Mesenchymal stem cell (in vitro differentiated cells and primary cell): ENCODE measurements around the gene RPL19.
A peak's percentile ranks its signal among the peaks of the same experiment; 100 is the strongest.
"Not testable (repeated sequence)": the region's sequence is repeated elsewhere in the genome, so short reads cannot be mapped to it uniquely, and the experiment has no call there.

Experiments used
- DNase-seq: peaks from one replicate; pipeline ENCODE4 v3.0.0-alpha.2; 2013
- H2AFZ ChIP-seq: one replicate; pipeline ENCODE4 v1.6.1; 2013; ENCODE audit warnings: low read depth, mild to moderate bottlenecking, control low read depth, inconsistent platforms, low read length, moderate library complexity
- H2AK5ac ChIP-seq: 2 replicates; pipeline ENCODE4 v1.6.1; 2013; ENCODE audit warnings: low read length, moderate library complexity, mild to moderate bottlenecking, inconsistent platforms; ENCODE audit not compliant: severe bottlenecking
- H2BK120ac ChIP-seq: one replicate; pipeline ENCODE4 v1.6.1; 2013; ENCODE audit warnings: low read depth, mild to moderate bottlenecking, inconsistent platforms, low read length, moderate library complexity
- H2BK12ac ChIP-seq, 2 experiments: one replicate each; pipeline ENCODE4 v1.6.1; 2013; ENCODE audit warnings: inconsistent platforms in 2 of 2, low read length in 2 of 2, mild to moderate bottlenecking in 2 of 2, moderate library complexity in 2 of 2, control low read depth in 1 of 2
- H2BK15ac ChIP-seq: one replicate; pipeline ENCODE4 v1.6.1; 2013; ENCODE audit warnings: mild to moderate bottlenecking, low read depth, inconsistent platforms; ENCODE audit not compliant: poor library complexity, severe bottlenecking
- H2BK5ac ChIP-seq: 2 replicates; pipeline ENCODE4 v1.6.1; 2013; ENCODE audit warnings: low read depth, mild to moderate bottlenecking, low read length, control low read depth, inconsistent platforms; ENCODE audit not compliant: poor library complexity, severe bottlenecking
- H3K14ac ChIP-seq, 2 experiments: one replicate each; pipeline ENCODE4 v1.6.1; 2013; ENCODE audit warnings: inconsistent platforms in 2 of 2, low read length in 2 of 2, control low read depth in 1 of 2, mild to moderate bottlenecking in 1 of 2, moderate library complexity in 1 of 2
- H3K18ac ChIP-seq, 2 experiments: one replicate each; pipeline ENCODE4 v1.6.1; 2013; ENCODE audit warnings: inconsistent platforms in 2 of 2, low read length in 2 of 2, control low read depth in 1 of 2, low read depth in 1 of 2, mild to moderate bottlenecking in 1 of 2
- H3K23ac ChIP-seq, 2 experiments: one replicate each; pipeline ENCODE4 v1.6.1; 2013; ENCODE audit warnings: inconsistent platforms in 2 of 2, low read length in 2 of 2, mild to moderate bottlenecking in 2 of 2, moderate library complexity in 2 of 2, control low read depth in 1 of 2
- H3K27ac ChIP-seq: 2 replicates; pipeline ENCODE4 v1.5.1; 2013; ENCODE audit warnings: mild to moderate bottlenecking, moderate library complexity, low read length, control low read depth, inconsistent platforms; ENCODE audit not compliant: poor library complexity, severe bottlenecking
- H3K27me3 ChIP-seq, 2 experiments: 2 replicates each; pipeline versions ENCODE4 v1.6.1 to v1.7.0; 2013; ENCODE audit warnings: low read length in 2 of 2, mild to moderate bottlenecking in 2 of 2, moderate library complexity in 2 of 2, control low read depth in 1 of 2, inconsistent platforms in 1 of 2; ENCODE audit not compliant: control insufficient read depth in 1 of 2, insufficient read depth in 1 of 2
- H3K36me3 ChIP-seq, 2 experiments: 2 replicates each; pipeline versions ENCODE4 v1.6.1 to v1.7.0; 2013; ENCODE audit warnings: low read length in 2 of 2, control low read depth in 1 of 2, inconsistent platforms in 1 of 2, low read depth in 1 of 2, mild to moderate bottlenecking in 1 of 2; ENCODE audit not compliant: insufficient read depth in 2 of 2, control insufficient read depth in 1 of 2
- H3K4ac ChIP-seq, 2 experiments: one replicate each; pipeline ENCODE4 v1.6.1; 2013; ENCODE audit warnings: inconsistent platforms in 2 of 2, low read length in 2 of 2, mild to moderate bottlenecking in 2 of 2, moderate library complexity in 2 of 2, control low read depth in 1 of 2, low read depth in 1 of 2
- H3K4me1 ChIP-seq: 2 replicates; pipeline ENCODE4 v1.6.1; 2013; ENCODE audit warnings: low read depth, low read length, control low read depth; ENCODE audit not compliant: control insufficient read depth, insufficient read depth
- H3K4me2 ChIP-seq: 2 replicates; pipeline ENCODE4 v1.6.1; 2013; ENCODE audit warnings: low read length, mild to moderate bottlenecking, inconsistent platforms; ENCODE audit not compliant: poor library complexity, severe bottlenecking
- H3K4me3 ChIP-seq, 2 experiments: 2 replicates each; pipeline versions ENCODE4 v1.5.1 to v1.7.0; 2013; ENCODE audit warnings: low read length in 2 of 2, mild to moderate bottlenecking in 2 of 2, control low read depth in 1 of 2, low read depth in 1 of 2; ENCODE audit not compliant: insufficient read depth in 1 of 2
- H3K79me1 ChIP-seq: replicated peaks from 2 replicates; pipeline ENCODE4 v1.6.1; 2013; ENCODE audit warnings: mild to moderate bottlenecking, control low read depth, low read length, inconsistent platforms; ENCODE audit not compliant: poor library complexity, severe bottlenecking
- H3K9ac ChIP-seq: 2 replicates; pipeline ENCODE4 v1.7.0; 2013; ENCODE audit warnings: mild to moderate bottlenecking, low read length, moderate library complexity
- H3K9me3 ChIP-seq: 2 replicates; pipeline ENCODE4 v1.7.0; 2013; ENCODE audit warnings: mild to moderate bottlenecking, low read length; ENCODE audit not compliant: control insufficient read depth
- H4K8ac ChIP-seq: one replicate; pipeline ENCODE4 v1.6.1; 2013; ENCODE audit warnings: inconsistent platforms, mild to moderate bottlenecking, low read length, moderate library complexity
- H4K91ac ChIP-seq: one replicate; pipeline ENCODE4 v1.6.1; 2013; ENCODE audit warnings: mild to moderate bottlenecking, low read length, inconsistent platforms
- WGBS: methylation state at CpG from one replicate; pipeline ENCODE4 v1.1.7; 2013; ENCODE audit warnings: mixed read lengths; 5-methylcytosine and 5-hydroxymethylcytosine counted together

RPL19 gene

DNA sequence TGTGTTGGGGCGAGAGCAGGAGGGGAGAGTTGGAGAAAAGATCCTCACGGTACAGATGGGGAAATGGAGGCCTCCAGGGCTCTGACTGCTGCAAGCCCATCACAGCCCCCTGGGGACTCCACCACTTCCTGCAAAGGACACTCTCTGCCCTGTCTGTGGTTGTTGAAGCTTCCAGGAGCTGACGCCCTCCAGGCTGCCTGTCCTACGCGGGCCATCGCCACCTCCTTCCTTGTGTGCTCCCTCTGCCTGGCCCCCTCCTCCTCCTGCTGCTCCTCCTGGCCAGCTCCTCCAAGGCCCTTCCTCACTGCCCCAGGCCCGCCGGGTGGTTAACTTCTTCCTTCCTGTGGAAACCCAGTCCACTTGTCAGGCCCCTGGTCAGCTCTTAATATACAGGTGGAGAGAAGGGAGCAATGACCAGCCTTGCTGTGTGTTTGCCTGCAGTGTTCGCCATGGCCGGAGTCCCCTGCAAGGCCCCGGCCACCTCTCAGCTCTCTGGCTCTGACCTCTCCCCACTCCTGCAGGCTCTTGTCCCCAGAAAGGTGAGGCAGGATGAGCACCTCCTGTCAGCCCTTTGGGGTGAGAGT is 44.0 kb downstream of the RPL19 start:
- no peak overlapping the region for H2BK15ac ChIP-seq
- H2AFZ ChIP-seq = peak overlapping the region; percentile 73
- peaks cover 9 to 12% of the 10 kb centered on the region in 2 experiments for H3K27me3 ChIP-seq
- WGBS = 26% methylated on average over 7 of the region's 11 CpGs
- no peak overlapping the region for H3K18ac ChIP-seq
- H3K27ac ChIP-seq = no peak overlapping the region
- no peak overlapping the region for H3K4ac ChIP-seq
- H2BK5ac ChIP-seq = no peak overlapping the region
- no peak overlapping the region for H4K91ac ChIP-seq
- H4K8ac ChIP-seq = peak overlapping the region; percentile 42
- H3K4me1 ChIP-seq = peaks cover 14% of the 10 kb centered on the region
- H3K4me3 ChIP-seq = no peak overlapping the region
- H3K14ac ChIP-seq = peak overlapping the region in 1 of 2 experiments; percentile 77
- H3K9me3 ChIP-seq = no peaks in the 10 kb centered on the region
- H3K23ac ChIP-seq = no peak overlapping the region
- no peak for DNase-seq
- no peak overlapping the region for H3K9ac ChIP-seq
- H2BK120ac ChIP-seq = no peak overlapping the region
- no peak overlapping the region for H2AK5ac ChIP-seq
- no peaks in the 10 kb centered on the region for H3K36me3 ChIP-seq
- H3K79me1 ChIP-seq = no peaks in the 10 kb centered on the region
- H3K4me2 ChIP-seq = no peak overlapping the region
- peak overlapping the region in 1 of 2 experiments; percentile 57 for H2BK12ac ChIP-seq

DNA sequence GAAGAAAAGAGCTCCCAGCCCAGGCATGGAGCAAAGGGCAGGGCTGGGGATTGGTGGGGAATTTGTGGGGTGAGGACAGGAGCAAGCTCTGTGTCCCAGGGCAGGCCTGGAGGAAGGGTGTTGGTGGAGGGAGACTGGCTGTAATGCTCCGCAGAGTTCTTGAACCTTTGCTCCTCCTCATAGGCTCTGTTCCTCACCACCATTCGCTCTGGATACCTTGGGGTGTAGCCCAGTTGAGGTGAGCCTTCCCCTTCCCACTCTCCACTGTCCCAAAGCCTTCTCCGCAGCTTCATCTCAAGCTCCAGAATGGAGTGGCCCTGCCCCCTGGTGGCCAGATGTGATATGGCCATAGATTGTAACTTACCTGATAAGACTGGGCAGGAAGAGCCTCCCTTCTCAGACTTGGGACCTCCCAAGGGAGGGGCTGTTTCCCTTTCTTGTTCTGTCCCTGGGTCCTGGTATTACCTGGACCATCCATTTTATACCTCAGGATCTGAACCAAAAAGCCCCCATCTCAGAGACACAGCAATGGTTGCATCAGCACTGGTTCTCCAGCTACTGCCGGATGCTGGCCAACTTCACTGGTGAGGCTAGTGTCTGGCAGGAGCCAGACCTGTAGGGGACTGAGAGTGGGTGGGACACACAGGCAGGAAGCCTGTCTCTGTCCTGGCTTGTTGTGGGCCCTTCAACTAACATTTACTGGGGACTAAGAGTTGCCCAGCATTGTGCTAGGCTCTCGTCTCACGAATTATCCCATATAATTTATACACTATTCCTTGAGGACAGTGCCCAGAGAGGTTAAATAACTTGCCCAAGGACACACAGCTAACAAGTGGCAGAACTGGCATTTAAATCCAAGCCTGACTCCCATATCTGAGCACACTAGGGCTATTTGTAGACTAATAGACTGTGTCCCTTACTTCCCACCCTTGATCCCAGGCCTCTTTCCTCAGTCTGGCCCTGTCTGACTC is 44.8 kb downstream of the RPL19 start:
- Histone ChIP-seq H3K9ac (no peak overlapping the region), H2BK120ac (no peak overlapping the region), H3K14ac (peak overlapping the region in 1 of 2 experiments; percentile 64), H2AK5ac (no peak overlapping the region), H3K9me3 (no peaks in the 10 kb centered on the region), H2BK15ac (no peak overlapping the region), H2BK12ac (peak overlapping the region in 1 of 2 experiments; percentile 29), H3K27ac (no peak overlapping the region), H3K4me2 (no peak overlapping the region), H3K23ac (no peak overlapping the region), H3K79me1 (no peaks in the 10 kb centered on the region), H3K4ac (no peak overlapping the region), H3K27me3 (peaks cover 2 to 4% of the 10 kb centered on the region in 2 experiments), H3K18ac (peak overlapping the region in 1 of 2 experiments; percentile 38), H3K4me3 (no peak overlapping the region), H3K36me3 (no peaks in the 10 kb centered on the region), H3K4me1 (peaks cover 9% of the 10 kb centered on the region), H4K91ac (no peak overlapping the region), H4K8ac (peak overlapping the region; percentile 42), H2AFZ (no peak overlapping the region), H2BK5ac (no peak overlapping the region)
- DNase-seq = peak; percentile 82
- WGBS = 55% methylated on average over 5 of the region's 6 CpGs

DNA sequence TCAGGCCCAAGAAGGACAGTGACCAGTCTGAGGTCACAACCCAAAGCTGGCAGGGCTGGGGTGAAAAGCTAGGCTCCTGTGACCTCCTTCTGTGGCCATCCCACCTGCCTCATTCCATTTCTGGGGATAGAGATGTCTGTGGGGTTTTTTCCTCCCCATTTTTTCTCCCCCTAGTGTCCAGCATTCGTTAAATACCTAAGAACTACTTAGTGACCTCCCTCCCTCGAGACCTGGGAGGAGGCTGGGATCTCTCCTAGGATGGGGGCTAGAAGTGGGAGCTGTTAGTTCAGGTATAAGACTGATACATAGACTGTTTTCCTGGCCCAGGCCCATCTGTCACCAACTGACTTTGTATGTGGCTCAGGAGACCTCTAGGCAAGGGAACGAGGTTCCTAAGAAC is 46.2 kb downstream of the RPL19 start:
- Histone ChIP-seq H4K91ac (no peak overlapping the region), H3K23ac (no peak overlapping the region), H2BK15ac (no peak overlapping the region), H2AK5ac (no peak overlapping the region), H4K8ac (no peak overlapping the region), H2BK120ac (no peak overlapping the region), H3K4me2 (no peak overlapping the region), H3K9ac (no peak overlapping the region), H3K27me3 (peaks cover 0 to 3% of the 10 kb centered on the region in 2 experiments), H3K14ac (no peak overlapping the region), H3K27ac (no peak overlapping the region), H3K36me3 (no peaks in the 10 kb centered on the region), H3K4me1 (peaks cover 9% of the 10 kb centered on the region), H2BK5ac (no peak overlapping the region), H2AFZ (no peak overlapping the region), H3K79me1 (no peaks in the 10 kb centered on the region), H3K18ac (no peak overlapping the region), H3K9me3 (no peaks in the 10 kb centered on the region), H2BK12ac (no peak overlapping the region), H3K4me3 (no peak overlapping the region), H3K4ac (no peak overlapping the region)
- no peak for DNase-seq
- WGBS = 90% methylated on average over 2 of the region's 3 CpGs

DNA sequence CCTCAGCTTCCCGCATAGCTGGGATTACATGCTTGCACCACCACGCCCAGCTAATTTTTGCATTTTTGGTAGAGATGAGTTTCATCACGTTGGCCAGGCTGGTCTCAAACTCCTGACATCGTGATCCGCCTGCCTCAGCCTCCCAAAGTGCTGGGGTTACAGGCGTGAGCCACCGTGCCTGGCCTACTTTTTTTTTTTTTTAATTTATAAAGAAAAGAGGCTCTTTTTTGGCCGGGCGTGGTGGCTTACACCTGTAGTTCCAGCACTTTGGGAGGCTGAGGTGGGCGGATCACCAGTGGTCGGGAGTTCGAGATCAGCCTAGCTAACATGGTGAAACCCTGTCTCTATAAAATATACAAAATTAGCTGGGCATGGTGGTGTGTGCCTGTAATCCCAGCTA is 50.0 kb downstream of the RPL19 start:
- H2BK120ac ChIP-seq, H3K9ac ChIP-seq, H2AFZ ChIP-seq, H3K4me2 ChIP-seq, H2BK15ac ChIP-seq, H3K23ac ChIP-seq, H4K91ac ChIP-seq, H3K18ac ChIP-seq, H4K8ac ChIP-seq, H3K4me3 ChIP-seq, H3K4me1 ChIP-seq, H3K79me1 ChIP-seq, H2BK12ac ChIP-seq, H3K9me3 ChIP-seq, H3K4ac ChIP-seq, H2BK5ac ChIP-seq, DNase-seq, H3K14ac ChIP-seq, H3K27ac ChIP-seq, H3K27me3 ChIP-seq, H2AK5ac ChIP-seq: not testable (repeated sequence)
- peaks cover 6 to 33% of the 10 kb centered on the region in 2 experiments for H3K36me3 ChIP-seq
- 97% methylated on average over 10 of the region's 12 CpGs for WGBS
